ENCODE results near the gene SYNE1.

- TF ChIP-seq POLR2A (IDR thresholded peaks at IDR 0.05; ENCODE audit: low read length): no peak
- TF ChIP-seq GATA1 (IDR thresholded peaks at IDR 0.05; ENCODE audit: low read depth, low read length): no peak
Measured at GRCh38 chr6:152154559-152155356, 482.4 kb downstream of the SYNE1 start.

All from erythroblast (primary cell).